GM21360 (cell line): ENCODE results near the gene NCKAP5.
"Not testable (repeated sequence)": the region's sequence is repeated elsewhere in the genome, so short reads cannot be mapped to it uniquely, and the experiment has no call there.

Source experiments
- ATAC-seq: cut with Tn5 transposase; IDR thresholded peaks from one replicate; pipeline ENCODE4 v1.9.1; 2021; ENCODE audit warnings: mild to moderate bottlenecking, moderate library complexity; ENCODE audit not compliant: unreplicated experiment

Gene NCKAP5

GRCh38 chr2:133240491-133241223, 327.6 kb downstream of the NCKAP5 start:
- no peak for ATAC-seq

GRCh38 chr2:133235968-133236367, 332.3 kb downstream of the NCKAP5 start:
- ATAC-seq = no peak

GRCh38 chr2:133232556-133232955, 335.7 kb downstream of the NCKAP5 start:
- no peak for ATAC-seq

GRCh38 chr2:133231264-133231663, 337.0 kb downstream of the NCKAP5 start:
- no peak for ATAC-seq

GRCh38 chr2:133229974-133230373, 338.3 kb downstream of the NCKAP5 start:
- ATAC-seq = no peak

GRCh38 chr2:133223226-133223625, 345.0 kb downstream of the NCKAP5 start:
- no peak for ATAC-seq

GRCh38 chr2:133221398-133221797, 346.9 kb downstream of the NCKAP5 start:
- no peak for ATAC-seq

- ATAC-seq = no peak
These were observed 350.1 kb downstream of the NCKAP5 start for GRCh38 chr2:133218204-133218603.

GRCh38 chr2:133215477-133215876, 352.8 kb downstream of the NCKAP5 start:
- ATAC-seq = no peak

GRCh38 chr2:133213651-133214050, 354.6 kb downstream of the NCKAP5 start:
- no peak for ATAC-seq

GRCh38 chr2:133209325-133209724, 358.9 kb downstream of the NCKAP5 start:
- ATAC-seq = no peak

GRCh38 chr2:133206666-133207065, 361.6 kb downstream of the NCKAP5 start:
- ATAC-seq = not testable (repeated sequence)

- ATAC-seq = no peak
These were observed 363.8 kb downstream of the NCKAP5 start for GRCh38 chr2:133204421-133204820.

GRCh38 chr2:133200684-133201421, 367.4 kb downstream of the NCKAP5 start:
- no peak for ATAC-seq

- ATAC-seq = no peak
These were observed 369.6 kb downstream of the NCKAP5 start for GRCh38 chr2:133198678-133199077.

GRCh38 chr2:133197156-133197555, 371.1 kb downstream of the NCKAP5 start:
- ATAC-seq = no peak

- no peak for ATAC-seq
These were observed 373.4 kb downstream of the NCKAP5 start for GRCh38 chr2:133194777-133195335.

GRCh38 chr2:133194362-133194655, 374.0 kb downstream of the NCKAP5 start:
- no peak for ATAC-seq

GRCh38 chr2:133193544-133194361, 374.5 kb downstream of the NCKAP5 start:
- no peak for ATAC-seq

GRCh38 chr2:133192028-133192427, 376.2 kb downstream of the NCKAP5 start:
- no peak for ATAC-seq

- no peak for ATAC-seq
These were observed 391.1 kb downstream of the NCKAP5 start for GRCh38 chr2:133177196-133177595.
